T follicular helper cell (primary cell): Measurements from ENCODE around the gene NRXN2.

Experiments
- DNase-seq: peaks from one replicate; pipeline ENCODE4 v3.0.0-alpha.2; 2020; ENCODE audit warnings: low read depth

NRXN2 gene

DNA sequence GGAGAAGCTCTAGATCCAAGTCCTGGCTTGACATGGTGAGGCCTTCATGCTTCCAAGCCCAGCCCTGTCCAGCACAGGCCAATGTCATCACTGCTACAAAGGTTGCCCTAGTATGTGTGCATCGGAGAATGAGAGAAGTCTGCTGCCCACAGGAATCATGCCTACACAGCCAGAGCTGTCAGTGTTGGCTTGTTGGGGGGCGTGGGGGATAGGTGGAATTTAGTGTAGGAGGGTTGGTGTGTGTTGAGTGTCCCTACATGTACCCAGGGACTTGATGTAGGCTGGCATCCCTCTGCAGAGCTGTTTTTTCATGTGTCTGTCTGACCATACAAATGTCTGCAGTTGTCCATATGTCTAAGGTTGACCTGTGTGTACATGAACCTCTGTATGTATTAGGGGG lies 94.4 kb downstream of the NRXN2 start:
- no peak for DNase-seq

GRCh38 chr11:64627371-64627770 lies 95.6 kb downstream of the NRXN2 start:
- DNase-seq = no peak

DNA sequence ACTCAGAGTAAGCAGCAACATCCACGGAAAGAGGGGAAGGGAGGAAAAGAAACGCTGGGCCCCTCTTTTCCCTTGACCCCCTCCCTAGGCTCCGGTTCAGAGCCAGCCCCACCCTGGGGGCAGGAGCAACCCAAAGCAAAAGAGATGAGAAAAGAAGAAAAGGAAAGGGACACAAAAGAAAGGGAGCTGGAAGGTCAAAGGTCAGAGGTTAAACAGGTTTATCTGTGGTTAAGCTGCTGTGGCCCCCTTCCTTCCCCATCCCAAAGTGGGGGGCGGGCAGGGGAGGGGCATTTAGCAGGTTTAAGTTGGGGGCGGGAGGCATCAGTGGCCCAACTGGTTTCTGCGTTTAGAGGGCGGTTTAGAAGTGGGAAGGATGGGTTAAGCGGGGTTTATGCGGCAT lies 96.4 kb downstream of the NRXN2 start:
- no peak for DNase-seq

GRCh38 chr11:64624883-64625481 lies 98.0 kb downstream of the NRXN2 start:
- no peak for DNase-seq

DNA sequence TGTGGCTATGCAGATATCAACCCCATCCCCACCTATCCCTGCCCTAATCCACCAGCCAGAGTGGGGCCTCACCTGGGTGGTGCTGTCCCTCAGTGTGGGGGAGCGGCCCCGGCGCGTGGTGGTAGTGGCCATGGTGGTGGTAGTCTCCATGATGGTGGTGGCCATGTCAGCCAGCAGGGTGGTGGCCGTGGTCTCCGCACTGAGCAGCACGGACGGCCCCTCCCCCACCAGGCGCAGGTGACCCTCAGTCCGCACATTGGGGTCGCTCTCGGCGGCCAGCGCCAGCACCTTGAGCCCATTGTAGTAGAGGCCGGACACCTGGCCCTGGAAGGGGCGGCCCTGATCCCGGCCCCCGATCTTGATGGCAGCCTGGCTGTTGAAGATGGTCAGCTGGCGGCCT lies 100.3 kb downstream of the NRXN2 start:
- DNase-seq = no peak

DNA sequence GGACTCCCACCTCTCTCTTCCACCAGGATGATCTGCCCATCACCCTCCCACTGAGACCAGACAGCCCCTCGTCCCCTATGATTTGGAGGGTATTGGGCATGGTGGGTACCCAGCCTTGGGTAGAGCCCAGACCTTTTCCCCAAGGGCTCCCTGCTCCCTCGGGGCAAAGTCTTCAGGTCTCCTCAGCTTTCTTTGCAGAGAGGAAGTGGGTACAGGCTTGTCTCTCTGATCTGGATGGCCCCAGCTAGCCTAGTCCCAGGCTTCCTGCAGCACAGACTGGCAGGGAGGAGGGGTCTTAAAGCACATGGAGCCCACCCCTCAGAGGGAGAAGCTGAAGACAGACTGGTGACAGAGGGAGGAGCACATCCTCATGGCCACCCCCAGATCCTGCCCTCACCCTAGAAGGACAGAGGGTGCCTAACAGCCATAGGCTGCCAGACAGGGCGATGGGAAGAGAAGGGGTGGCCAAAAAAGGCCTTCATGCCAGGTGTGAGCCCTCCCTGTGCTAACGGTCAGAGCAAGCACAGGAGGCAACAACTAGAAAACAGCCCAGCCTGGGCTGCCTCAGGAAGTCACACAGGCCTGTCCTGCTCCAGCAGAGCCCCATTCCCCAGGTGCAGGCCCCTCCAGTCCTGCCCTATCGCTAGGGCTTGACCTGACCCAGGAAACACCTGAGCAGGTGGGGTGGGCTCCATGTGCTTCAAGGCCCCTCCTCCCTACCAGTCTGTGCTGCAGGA lies 101.5 kb downstream of the NRXN2 start:
- no peak for DNase-seq

DNA sequence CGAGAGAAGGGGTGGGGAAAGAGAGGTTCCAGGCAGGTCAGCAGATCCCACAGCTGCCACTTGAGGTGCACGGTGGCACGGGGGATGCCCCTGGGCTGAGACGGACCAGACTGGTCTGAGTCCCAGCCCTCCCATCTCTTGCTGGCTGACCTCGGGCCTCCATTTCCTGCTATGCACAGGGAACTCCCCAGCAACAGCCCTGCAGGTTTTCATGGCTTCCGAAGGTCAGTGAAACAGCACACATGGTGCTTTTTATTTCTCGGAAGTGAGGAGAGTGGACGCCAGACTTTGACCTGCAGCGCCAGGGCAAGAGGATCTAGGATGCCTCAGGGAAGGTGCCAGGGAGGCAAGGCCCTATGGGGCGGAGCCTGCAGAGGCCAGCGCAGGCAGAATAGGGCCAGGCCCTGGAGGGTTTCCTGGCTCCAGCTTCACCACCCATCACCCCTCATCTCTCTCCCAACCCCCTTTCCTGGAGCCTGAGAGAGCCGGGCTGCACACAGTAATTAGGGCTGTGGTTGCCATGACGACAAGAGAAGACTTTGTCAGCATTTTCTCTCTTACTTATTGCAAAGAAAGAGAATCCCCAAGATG lies 102.5 kb downstream of the NRXN2 start:
- DNase-seq = no peak

DNA sequence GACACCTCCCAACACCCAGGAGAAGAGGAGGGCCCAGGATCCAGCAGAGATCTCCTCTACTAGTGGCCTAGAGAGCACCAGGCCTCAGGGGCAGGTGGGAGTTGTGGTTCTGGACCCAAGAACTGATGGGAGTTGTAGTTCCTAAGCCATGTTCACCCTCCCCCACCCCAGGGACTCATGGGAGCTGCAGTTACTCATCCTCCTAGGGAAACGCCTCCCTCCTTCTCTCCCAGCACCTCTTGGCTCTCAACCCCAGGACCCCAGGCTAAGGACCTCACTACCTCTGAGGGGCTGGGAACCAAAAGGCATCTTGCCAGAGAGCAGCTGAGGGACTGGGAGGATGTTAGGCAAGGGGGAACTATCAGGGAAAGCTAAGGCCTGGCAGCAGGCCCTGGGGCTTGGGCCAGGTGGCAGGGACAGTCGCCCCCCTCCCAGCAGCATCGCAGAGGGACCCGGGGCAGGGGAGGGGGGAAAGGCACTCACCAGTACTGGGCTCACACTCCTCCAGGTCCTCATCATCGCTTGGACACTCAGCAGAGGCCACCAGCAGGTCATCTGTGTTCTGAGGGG lies 103.1 kb downstream of the NRXN2 start:
- no peak for DNase-seq

DNA sequence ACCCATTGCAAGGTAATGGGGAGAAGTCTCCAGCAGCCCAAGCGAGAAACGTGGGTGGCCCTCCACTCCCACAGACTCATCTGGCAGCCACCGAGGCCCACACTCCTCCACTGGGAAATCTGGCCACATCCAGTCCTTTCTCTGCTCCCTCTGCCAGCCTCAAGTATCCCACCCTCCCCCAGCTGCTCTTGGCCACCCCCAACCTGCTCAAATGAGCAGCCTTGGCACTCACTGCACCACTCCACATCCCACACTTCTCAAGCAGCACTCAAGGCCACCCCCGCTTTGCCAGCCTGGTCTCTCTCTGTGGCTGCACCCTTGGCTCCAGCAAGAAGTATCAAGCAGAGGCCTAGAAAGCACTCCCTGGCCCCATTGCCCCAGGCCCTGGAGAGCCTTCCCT lies 103.8 kb downstream of the NRXN2 start:
- DNase-seq = no peak

- DNase-seq = no peak
These were observed 106.2 kb downstream of the NRXN2 start for GRCh38 chr11:64616817-64617216.

GRCh38 chr11:64614917-64615316 lies 108.1 kb downstream of the NRXN2 start:
- no peak for DNase-seq

DNA sequence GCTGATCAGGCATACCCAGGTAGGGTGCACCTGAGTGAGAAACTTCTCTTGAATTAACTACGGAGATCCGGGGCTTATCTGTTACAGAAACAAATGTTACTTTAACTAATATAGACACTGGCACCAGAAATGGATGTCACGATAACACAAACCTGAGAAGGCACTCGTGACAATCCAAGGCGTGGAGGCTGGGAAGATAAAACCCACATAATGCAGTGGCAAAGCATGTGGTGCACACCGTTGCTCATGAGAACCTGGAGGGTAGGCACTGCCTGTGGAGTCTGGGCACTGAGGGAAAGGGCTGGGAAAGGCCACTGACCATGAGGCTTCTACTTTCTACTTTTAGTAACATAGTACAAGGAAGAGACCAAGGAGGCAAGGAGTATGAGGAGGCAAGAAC lies 109.3 kb downstream of the NRXN2 start:
- no peak for DNase-seq

DNA sequence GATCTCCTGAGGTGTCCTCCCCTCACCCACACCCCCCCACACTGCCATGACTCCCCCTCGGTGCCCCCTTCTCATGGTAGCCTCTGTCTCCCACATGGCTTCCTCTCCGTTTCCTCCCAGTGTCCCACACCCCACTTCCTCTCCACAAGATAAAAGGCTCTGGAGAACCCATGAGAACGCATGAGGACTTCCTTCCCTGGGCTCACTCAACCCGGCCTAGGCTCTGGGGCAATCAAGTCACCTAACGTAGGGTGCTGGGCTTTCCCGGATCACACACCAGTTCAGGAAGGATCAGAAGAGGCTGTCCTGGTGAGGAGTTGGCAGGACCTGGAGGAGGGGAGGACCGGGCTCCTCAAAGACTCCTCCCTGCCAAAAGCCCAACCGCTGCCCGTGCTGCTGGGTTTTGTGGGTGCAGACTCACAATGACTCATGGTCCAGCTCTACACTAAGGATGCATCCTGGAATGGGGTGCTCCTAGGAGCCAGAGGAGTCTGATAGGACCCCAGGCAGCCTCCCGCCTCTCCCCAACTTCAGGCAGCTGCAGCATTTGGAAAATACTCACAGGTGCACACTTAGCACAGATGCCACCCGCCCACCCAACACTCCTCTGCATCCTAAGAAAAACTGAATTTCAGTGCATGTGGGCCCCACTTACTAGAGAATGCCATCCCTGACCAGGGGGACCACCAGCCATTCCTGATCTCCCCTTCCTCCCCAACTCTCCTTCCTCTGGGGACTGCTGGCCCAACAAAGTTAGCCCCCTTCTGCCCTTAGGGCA lies 110.9 kb downstream of the NRXN2 start:
- no peak for DNase-seq

GRCh38 chr11:64611176-64611575 lies 111.8 kb downstream of the NRXN2 start:
- no peak for DNase-seq

GRCh38 chr11:64610596-64610995 lies 112.4 kb downstream of the NRXN2 start:
- DNase-seq = no peak

GRCh38 chr11:64609436-64610047 lies 113.5 kb downstream of the NRXN2 start:
- no peak for DNase-seq

- DNase-seq = no peak
These were observed 114.4 kb downstream of the NRXN2 start for GRCh38 chr11:64608636-64609035.

- no peak for DNase-seq
These were observed 115.0 kb downstream of the NRXN2 start for GRCh38 chr11:64608046-64608445.

GRCh38 chr11:64607381-64607985 lies 115.5 kb downstream of the NRXN2 start:
- DNase-seq = no peak

DNA sequence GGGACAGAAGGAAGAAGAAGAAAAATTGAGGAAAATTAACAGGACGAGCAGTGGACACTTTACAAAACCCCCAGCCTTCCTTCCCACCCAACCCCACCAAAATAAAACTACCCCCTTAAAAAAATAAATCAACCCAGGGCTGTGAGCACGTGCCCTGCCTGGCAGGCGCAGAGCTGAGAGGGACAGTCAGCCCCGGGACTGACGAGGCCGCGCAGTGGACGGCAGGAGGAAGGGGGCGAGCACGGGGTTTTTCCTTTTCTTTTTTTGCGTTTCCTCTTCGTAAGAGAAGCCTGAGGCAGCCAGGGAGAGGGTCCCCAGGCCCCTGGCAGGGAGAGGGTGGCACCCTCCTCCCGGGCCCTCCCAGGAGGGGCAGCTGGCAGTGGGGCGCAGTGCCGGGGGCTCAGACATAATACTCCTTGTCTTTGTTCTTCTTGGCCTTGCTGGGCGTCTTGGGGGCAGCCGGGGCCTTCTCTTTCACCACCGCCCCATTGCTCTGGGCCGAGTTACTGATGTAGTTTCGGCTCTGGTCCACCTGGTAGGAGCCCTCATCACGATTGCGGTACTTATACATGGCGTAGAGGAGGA lies 116.1 kb downstream of the NRXN2 start:
- DNase-seq = no peak
